OCI-LY7 (cell line): Measurements from ENCODE around the gene SLX4IP. TPM values are rescaled to one million over a fixed set of nuclear protein-coding genes. Genes with fewer than 3 reads are reported as not detected.

Experiments used
- BruUV-seq: library from RNA; stranded (reverse); fragments of 400-500 nt; replicated peaks from 2 replicates; lab custom pipeline; 2021; lab: Mats Ljungman, UMichigan
- CTCF ChIA-PET: fragments of 300-600 bp; sonication (Branson Sonifier 250); formaldehyde crosslinking; loops from one replicate; lab custom pipeline; 2022; ENCODE audit warnings: antibody characterized with exemption; ENCODE audit not compliant: unreplicated experiment; lab: Charles Lee
- POLR2A ChIA-PET: fragments of 300-600 bp; sonication (Branson Sonifier 250); formaldehyde crosslinking; loops from one replicate; lab custom pipeline; 2022; ENCODE audit warnings: antibody characterized with exemption; lab: Charles Lee
- DNase-seq: peaks from one replicate; pipeline ENCODE4 v3.0.0-alpha.2; 2015; ENCODE audit warnings: low spot score
- H2AFZ ChIP-seq: fragments of 200-600 bp; sonication (generic), shearing (Covaris generic); 2 replicates; pipeline ENCODE4 v1.6.1; 2014; ENCODE audit warnings: mild to moderate bottlenecking, antibody characterized with exemption, low read length, moderate library complexity
- H3K27ac ChIP-seq: fragments of 200-600 bp; sonication (generic); 2 replicates; pipeline ENCODE4 v1.5.1; 2014; ENCODE audit warnings: mixed run types, low read depth, mild to moderate bottlenecking, moderate library complexity, low read length, inconsistent platforms; ENCODE audit not compliant: poor library complexity, severe bottlenecking
- H3K36me3 ChIP-seq: fragments of 200-600 bp; sonication (generic); 2 replicates; pipeline ENCODE4 v1.6.1; 2014; ENCODE audit warnings: mild to moderate bottlenecking, antibody characterized with exemption, low read length, moderate library complexity, mixed read lengths; ENCODE audit not compliant: insufficient read depth
- H3K4me1 ChIP-seq: fragments of 200-600 bp; sonication (generic); 2 replicates; pipeline ENCODE4 v1.5.1; 2014; ENCODE audit warnings: mild to moderate bottlenecking, low read length; ENCODE audit not compliant: insufficient read depth, poor library complexity, severe bottlenecking
- H3K4me2 ChIP-seq: fragments of 200-600 bp; sonication (generic); 2 replicates; pipeline ENCODE4 v1.6.1; 2014; ENCODE audit warnings: mild to moderate bottlenecking, low read length
- H3K4me3 ChIP-seq: fragments of 200-600 bp; sonication (generic); 2 replicates; pipeline ENCODE4 v1.5.1; 2014; ENCODE audit warnings: mild to moderate bottlenecking, low read depth, low read length; ENCODE audit not compliant: poor library complexity, severe bottlenecking
- H3K79me2 ChIP-seq: fragments of 200-600 bp; sonication (generic); 2 replicates; pipeline ENCODE4 v1.6.1; 2016; ENCODE audit warnings: low read depth, mild to moderate bottlenecking, low read length, moderate library complexity, mixed read lengths; ENCODE audit not compliant: insufficient read depth
- H3K9me2 ChIP-seq: fragments of 200-600 bp; sonication (generic); 2 replicates; pipeline ENCODE4 v1.6.1; 2016; ENCODE audit warnings: mild to moderate bottlenecking, low read length, mixed read lengths; ENCODE audit not compliant: insufficient read depth
- H3K9me3 ChIP-seq: fragments of 200-600 bp; sonication (generic); 2 replicates; pipeline ENCODE4 v1.6.1; 2014; ENCODE audit warnings: mild to moderate bottlenecking, mixed run types, low read length, mixed read lengths
- H4K20me1 ChIP-seq: fragments of 200-600 bp; sonication (generic); 2 replicates; pipeline ENCODE4 v1.6.1; 2014; ENCODE audit warnings: mild to moderate bottlenecking, antibody characterized with exemption, low read length, moderate library complexity, mixed read lengths; ENCODE audit not compliant: insufficient read depth
- CTCF ChIP-seq: fragments of 200-600 bp; sonication (generic); conservative IDR thresholded peaks from 2 replicates; pipeline ENCODE4 v1.5.1; 2014; ENCODE audit warnings: mild to moderate bottlenecking, antibody characterized with exemption, low read length, moderate library complexity, mixed read lengths
- EZH2phosphoT487 ChIP-seq: fragments of 200-600 bp; sonication (generic); IDR thresholded peaks from 2 replicates; pipeline ENCODE4 v1.6.1; 2018; ENCODE audit warnings: low read depth, borderline replicate concordance, mild to moderate bottlenecking, mixed run types, antibody characterized with exemption, low read length, moderate library complexity, mixed read lengths
- intact Hi-C: fragments of 100-400 bp; cut with micrococcal nuclease; formaldehyde crosslinking; loops from one replicate; pipeline ENCODE4 v1.10.0; 2022; ENCODE audit not compliant: unreplicated experiment
- total RNA-seq, 2 experiments: library from RNA; depleted of rRNA in 1 of 2; stranded (reverse); fragments of >200 nt in 1 of 2; shearing (Covaris generic) in 1 of 2; gene quantifications; 2 replicates each; pipeline ENCODE4 v1.2.3, GENCODE V29; 2014 to 2022

Gene SLX4IP
- total RNA-seq, 2 experiments from 2014 or later = 4.1 to 9.2 TPM

- intact Hi-C loops = no loop called here
- Histone ChIP-seq H2AFZ (no peak overlapping the region), H3K4me1 (no peaks in the 10 kb centered on the region), H4K20me1 (no peaks in the 10 kb centered on the region), H3K9me2 (no peaks in the 10 kb centered on the region), H3K36me3 (no peaks in the 10 kb centered on the region), H3K4me3 (no peak overlapping the region), H3K27ac (no peak overlapping the region), H3K9me3 (no peaks in the 10 kb centered on the region), H3K79me2 (no peaks in the 10 kb centered on the region), H3K4me2 (no peak overlapping the region)
- TF ChIP-seq EZH2phosphoT487 (no peak), CTCF (no peak)
- DNase-seq = no peak
- POLR2A ChIA-PET = interaction anchor here (2.3 kb wide), 1 partner anchor 9 kb away, joined by 8 read pairs; no protein-coding TSS in a partner anchor
- BruUV-seq = no TSS peak
- CTCF ChIA-PET = no interaction called here
Observed at GRCh38 chr20:10504608-10504993, 69.5 kb downstream of the SLX4IP start.

- H3K79me2 ChIP-seq = no peaks in the 10 kb centered on the region
- DNase-seq = no peak
- no peak overlapping the region for H2AFZ ChIP-seq
- H4K20me1 ChIP-seq = no peaks in the 10 kb centered on the region
- no peaks in the 10 kb centered on the region for H3K9me3 ChIP-seq
- no peaks in the 10 kb centered on the region for H3K4me1 ChIP-seq
- H3K36me3 ChIP-seq = no peaks in the 10 kb centered on the region
- intact Hi-C loops = no loop called here
- CTCF ChIA-PET = no interaction called here
- no TSS peak for BruUV-seq
- POLR2A ChIA-PET = interaction anchor here (0.8 to 2.3 kb wide), 2 partner anchors 8 to 10 kb away, joined by 4 to 8 read pairs; no protein-coding TSS in a partner anchor
- H3K4me3 ChIP-seq = no peak overlapping the region
- no peak overlapping the region for H3K27ac ChIP-seq
- H3K9me2 ChIP-seq = no peaks in the 10 kb centered on the region
- no peak overlapping the region for H3K4me2 ChIP-seq
- no peak for TF ChIP-seq CTCF
- TF ChIP-seq EZH2phosphoT487 = no peak
Observed at GRCh38 chr20:10504994-10505730, 70.1 kb downstream of the SLX4IP start.

- Histone ChIP-seq H3K4me1 (no peaks in the 10 kb centered on the region), H3K79me2 (no peaks in the 10 kb centered on the region), H4K20me1 (no peaks in the 10 kb centered on the region), H3K27ac (no peak overlapping the region), H3K9me3 (no peaks in the 10 kb centered on the region), H3K4me3 (no peak overlapping the region), H3K36me3 (no peaks in the 10 kb centered on the region), H3K9me2 (no peaks in the 10 kb centered on the region), H3K4me2 (no peak overlapping the region), H2AFZ (no peak overlapping the region)
- intact Hi-C loops = no loop called here
- ChIA-PET CTCF (no interaction called here), POLR2A (interaction anchor here (0.8 to 2.3 kb wide), 2 partner anchors 8 to 10 kb away, joined by 4 to 8 read pairs; no protein-coding TSS in a partner anchor)
- no peak for TF ChIP-seq CTCF
- TF ChIP-seq EZH2phosphoT487 = no peak
- BruUV-seq = no TSS peak
- DNase-seq = no peak
Observed at GRCh38 chr20:10505827-10506226, 70.7 kb downstream of the SLX4IP start.
